GM10266 (cell line): ENCODE results near the gene TARS3.

ENCODE experiments used
- DNase-seq: peaks from one replicate; pipeline ENCODE4 v3.0.0; 2012; ENCODE audit errors: extremely low spot score
- CTCF ChIP-seq: IDR thresholded peaks from 2 replicates; pipeline ENCODE4 v1.5.1; 2012; ENCODE audit warnings: mild to moderate bottlenecking, low read depth; ENCODE audit not compliant: control insufficient read depth, insufficient read depth; ENCODE audit errors: missing control alignments

The TARS3 gene

DNA sequence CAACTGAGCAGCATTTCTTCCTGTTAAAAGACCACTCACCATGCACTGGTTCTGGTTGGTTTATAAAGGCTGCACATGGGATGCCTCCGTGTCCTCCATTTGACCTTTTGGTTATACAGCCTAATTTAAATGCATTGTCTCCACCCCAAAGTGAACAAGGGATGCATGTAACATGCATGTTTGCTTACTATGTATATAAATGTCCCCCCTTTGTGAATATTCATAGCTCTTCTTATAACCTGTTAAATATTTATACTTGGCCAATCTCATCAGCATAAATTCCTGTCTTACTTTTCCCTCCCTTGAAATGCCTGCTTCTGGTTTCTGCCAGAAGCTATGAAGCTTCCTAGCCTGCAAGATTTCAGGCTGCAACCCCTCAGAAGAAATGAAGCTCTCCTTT, 27.4 kb downstream of the TARS3 start:
- no peak for DNase-seq

GRCh38 chr15:101694261-101694660, 30.0 kb downstream of the TARS3 start:
- DNase-seq: no peak
- no peak for TF ChIP-seq CTCF

More for the DNA sequence above, 27.4 kb downstream of the TARS3 start:
- no peak for TF ChIP-seq CTCF

DNA sequence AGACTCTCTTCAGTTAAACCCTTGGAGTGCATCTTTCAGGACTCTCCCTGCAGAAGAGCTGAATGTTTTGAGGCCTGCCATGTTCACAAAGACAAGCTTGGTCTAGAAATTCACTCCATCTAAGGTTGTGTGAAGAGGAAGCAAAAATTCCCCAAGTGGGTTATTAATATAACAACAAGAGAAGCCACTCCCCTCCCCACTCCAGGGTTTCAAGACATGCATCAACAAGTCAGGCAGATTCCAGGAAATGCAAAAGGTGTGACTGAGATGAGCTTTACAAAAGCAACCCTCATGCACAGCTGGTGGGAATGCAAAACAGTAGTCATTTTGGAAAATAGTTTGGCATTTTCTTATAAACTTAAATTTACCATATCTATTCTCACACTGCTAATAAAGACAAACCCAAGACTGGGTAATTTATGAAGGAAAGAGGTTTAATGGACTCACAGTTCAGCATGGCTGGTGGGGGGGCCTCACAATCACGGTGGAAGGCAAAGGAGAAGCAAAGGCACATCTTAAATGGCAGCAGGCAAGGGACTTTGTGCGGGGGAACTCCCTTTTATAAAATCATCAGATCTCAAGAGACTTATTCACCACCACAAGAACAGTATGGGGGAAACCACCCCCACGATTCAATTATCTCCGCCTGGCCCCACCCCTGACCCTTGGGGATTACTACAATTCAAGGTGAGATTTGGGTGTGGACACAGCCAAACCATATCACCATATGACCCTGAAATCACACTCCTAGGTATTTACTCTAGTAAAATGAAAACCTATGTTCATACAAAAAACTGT, 31.3 kb downstream of the TARS3 start:
- no peak for TF ChIP-seq CTCF

GRCh38 chr15:101689901-101690300, 34.4 kb downstream of the TARS3 start:
- no peak for TF ChIP-seq CTCF
- DNase-seq: no peak

More for the DNA sequence above, 31.3 kb downstream of the TARS3 start:
- DNase-seq: no peak

GRCh38 chr15:101686718-101687117, 37.6 kb downstream of the TARS3 start:
- TF ChIP-seq CTCF: no peak
- no peak for DNase-seq

- DNase-seq: no peak
- TF ChIP-seq CTCF: no peak
Observed at GRCh38 chr15:101684877-101685276, 39.4 kb downstream of the TARS3 start.

- TF ChIP-seq CTCF: no peak
- DNase-seq: no peak
Observed at GRCh38 chr15:101684384-101684783, 39.9 kb downstream of the TARS3 start.
